ENCODE results near the gene TNFRSF17.
"Not testable (repeated sequence)": the region's sequence is repeated elsewhere in the genome, so short reads cannot be mapped to it uniquely, and the experiment has no call there.

TNFRSF17 gene

DNA sequence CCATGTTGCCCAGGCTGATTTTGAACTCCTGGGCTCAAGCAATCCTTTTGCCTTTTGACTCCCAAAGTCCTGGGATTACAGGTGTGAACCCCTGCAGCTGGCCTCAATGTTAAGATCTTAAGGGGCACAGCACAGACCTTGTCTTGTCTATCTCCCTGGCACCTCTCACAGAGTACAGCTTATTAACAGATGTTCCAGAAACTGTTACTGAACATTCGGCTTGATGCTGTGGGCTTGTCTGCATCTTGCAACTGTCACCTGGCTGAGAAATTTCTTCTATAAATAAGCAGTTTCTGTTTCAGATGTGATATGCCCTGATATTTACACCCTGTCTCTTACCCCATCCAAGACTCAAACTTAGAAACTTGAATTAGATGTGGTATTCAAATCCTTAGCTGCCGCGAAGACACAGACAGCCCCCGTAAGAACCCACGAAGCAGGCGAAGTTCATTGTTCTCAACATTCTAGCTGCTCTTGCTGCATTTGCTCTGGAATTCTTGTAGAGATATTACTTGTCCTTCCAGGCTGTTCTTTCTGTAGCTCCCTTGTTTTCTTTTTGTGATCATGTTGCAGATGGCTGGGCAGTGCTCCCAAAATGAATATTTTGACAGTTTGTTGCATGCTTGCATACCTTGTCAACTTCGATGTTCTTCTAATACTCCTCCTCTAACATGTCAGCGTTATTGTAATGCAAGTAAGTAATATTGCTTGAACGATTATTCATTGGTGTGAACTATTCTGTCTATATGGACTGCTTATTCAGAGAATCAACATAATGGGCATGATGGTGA, at the start of gene TNFRSF17:
TSS of gene TNFRSF17 (plus strand) at position 450 of the 791 bp plus-strand sequence. CDS start at position 565, 115 bp downstream.
- peak; percentile 9 for DNase-seq (ENCODE audit: low spot score)

DNA sequence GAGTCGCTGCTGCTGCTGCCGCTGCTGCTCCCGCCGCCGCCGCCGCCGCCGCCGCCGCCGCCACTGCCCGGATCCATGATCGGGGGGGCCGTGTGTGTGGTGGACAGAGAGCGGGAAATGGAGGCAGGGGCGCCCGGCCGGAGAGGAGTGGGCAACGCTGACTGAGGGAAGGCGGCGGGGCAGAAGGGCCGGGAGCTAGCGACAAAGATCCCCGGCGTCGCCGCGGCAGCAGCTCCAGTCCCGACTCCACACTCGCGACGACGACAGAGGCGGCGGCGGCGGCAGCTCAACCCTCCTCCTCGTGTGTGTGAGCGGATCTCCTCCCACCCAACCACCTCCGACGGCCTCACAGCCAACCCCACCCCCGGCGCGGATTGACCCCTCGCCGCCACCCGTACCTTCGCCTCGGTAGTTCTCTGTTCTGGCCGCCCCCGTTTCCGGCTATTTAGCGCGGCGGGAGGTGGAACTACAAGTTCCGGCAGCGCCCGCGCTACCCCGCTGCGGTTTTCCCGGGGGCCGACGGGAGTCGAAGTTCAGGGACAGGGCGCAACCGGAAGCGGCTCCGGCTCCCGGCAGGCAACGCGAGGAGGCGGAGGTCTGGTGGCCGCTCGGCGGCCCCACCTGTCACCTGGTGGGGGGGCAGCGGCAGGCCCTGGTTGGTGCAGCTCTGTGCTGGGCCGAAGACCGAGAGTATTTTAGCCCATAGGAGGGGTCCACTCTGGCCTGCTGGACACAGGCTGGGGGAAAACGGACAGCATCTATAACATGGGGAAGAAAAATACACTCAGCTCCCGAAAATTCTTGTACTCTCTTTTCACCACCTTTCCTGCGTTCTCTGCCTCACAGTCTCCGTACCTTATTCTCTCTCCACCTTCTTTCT, 49.1 kb upstream of the TNFRSF17 start, which contains the start of gene GSPT1:
TSS of gene GSPT1 (minus strand) at position 313 of the 880 bp plus-strand sequence. CDS start at position 77, 236 bp downstream.
- DNase-seq (ENCODE audit: low spot score): peak; percentile 94

DNA sequence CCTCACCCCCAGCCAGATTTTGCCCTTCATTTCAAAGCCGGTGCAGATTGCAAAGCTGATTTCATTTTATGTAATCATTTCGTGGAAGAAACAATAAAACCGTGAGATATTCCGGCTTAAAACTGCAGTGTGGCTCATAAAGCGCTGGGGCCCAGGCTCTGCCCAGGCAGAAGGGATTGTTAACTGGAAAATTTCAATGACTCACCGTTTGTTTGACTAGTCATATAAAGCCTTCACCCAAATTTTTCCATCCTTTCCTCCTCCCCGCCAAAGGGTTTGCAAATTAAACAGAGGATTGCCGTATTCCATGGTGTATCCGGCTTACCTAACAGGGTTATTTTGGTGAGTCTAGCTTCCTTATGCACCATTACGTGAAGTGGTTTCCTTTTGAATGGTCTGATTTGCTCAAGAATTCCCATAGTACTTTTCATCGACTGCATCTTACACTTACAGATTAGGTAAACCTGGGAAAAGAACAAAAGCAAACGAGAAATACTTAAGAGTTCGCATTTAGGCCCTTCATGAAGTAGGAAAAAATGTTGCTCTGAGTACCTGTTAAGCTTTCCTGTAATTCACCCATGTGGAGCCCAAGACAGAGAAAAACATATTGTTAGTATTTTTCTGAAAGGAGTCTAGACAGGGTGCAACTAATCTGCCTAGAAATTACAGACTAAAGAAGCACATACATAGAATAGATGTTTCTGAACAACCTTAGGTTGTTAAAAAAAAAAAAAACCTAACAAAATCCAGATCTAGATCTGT, 48.3 kb upstream of the TNFRSF17 start:
- peak; percentile 13 for DNase-seq (ENCODE audit: low spot score)

DNA sequence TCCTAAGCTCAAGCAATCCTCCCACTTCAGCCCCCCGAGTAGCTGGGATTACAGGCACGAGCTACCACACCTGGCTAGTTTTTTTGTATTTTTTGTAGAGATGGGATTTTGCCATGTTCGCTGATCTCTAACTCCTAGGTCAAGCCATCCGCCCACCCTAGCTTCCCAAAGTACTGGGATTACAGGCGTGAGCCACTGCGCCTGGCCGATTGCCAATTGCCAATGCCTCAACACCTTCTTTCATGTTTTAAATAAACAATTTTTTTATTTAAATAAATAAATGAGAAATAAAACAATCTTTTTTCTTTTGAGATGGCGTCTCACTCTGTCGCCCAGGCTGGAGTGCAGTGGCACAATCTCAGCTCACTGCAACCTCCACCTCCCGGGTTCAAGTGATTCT, 41.0 kb upstream of the TNFRSF17 start:
- DNase-seq (ENCODE audit: low spot score): not testable (repeated sequence)

DNA sequence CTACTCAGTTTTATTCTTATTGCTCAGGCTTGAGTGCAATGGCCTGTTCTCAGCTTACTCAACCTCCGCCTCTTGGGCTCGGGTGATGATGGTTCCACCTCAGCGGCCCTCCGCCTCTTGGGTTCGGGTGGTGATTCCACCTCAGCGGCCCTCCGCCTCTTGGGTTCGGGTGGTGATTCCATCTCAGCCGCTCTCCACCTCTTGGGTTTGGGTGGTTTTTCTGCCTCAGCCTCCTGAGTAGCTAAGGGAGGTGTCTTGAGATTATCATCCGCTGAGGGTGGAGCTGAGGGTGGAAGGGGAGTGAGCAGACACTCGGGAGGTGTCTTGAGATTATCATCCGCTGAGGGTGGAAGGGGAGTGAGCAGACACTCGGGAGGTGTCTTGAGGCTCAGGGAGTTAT, 37.7 kb upstream of the TNFRSF17 start:
- not testable (repeated sequence) for DNase-seq (ENCODE audit: low spot score)

DNA sequence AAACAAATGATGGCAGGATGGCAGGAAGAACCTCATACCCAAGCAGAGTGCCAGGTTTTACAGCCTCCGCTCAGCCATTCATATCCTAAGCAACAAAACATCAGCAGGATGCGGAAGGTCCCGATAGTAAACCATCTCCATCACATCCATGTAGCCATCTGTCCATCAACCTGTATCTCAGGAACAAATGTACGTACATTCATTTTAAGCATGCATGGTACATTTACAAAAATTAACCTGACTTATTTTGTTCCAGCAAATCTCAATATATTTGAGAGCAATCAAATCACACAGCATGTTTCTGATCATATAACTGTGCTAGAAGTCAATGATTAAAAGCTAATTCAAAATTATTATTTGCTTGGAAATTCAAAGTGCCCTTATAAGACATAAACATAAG, 23.1 kb upstream of the TNFRSF17 start, which contains the start of gene NPIPB2:
TSS of gene NPIPB2 (minus strand) at position 101 of the 400 bp plus-strand sequence. CDS start at position 101, 0 bp downstream.
- DNase-seq (ENCODE audit: low spot score): not testable (repeated sequence)

DNA sequence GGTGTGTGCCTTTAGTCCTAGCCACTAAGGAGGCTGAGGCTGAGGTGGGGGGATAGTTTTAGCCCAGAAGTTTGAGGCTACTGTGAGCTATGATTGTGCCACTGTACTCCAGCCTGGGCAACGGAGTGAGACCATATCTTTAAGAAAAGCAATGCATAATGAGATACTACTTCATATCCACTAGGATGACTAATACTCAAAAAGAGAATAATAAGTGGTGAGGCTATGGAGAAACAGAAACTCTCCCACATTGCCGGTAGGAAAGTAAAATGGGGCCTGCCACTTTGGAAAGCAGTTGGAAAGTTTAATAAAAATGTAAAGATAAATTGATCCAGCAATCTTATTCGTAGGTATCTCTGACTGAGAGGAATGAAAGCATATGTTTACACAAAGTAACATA, 18.6 kb upstream of the TNFRSF17 start:
- no peak for DNase-seq (ENCODE audit: low spot score)

DNA sequence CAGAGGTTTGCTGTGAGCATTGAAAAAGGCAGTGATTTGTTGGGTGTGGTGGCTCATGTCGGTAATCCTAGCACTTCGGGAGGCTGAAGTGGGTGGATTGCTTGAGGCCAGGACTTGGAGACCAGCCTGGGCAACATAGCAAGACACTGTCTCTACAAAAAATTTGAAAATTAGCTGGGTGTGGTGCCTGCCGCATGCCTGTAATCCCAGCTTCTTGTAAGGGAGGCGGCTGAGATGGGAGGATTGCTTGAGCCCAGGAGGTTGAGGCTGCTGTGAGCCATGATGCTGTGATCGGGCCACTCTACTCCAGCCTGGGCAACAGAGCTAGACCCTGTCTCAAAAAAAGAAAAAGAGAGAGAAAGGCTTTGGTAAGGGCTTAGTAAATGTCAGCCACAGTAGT, 16.2 kb upstream of the TNFRSF17 start:
- no peak for DNase-seq (ENCODE audit: low spot score)

DNA sequence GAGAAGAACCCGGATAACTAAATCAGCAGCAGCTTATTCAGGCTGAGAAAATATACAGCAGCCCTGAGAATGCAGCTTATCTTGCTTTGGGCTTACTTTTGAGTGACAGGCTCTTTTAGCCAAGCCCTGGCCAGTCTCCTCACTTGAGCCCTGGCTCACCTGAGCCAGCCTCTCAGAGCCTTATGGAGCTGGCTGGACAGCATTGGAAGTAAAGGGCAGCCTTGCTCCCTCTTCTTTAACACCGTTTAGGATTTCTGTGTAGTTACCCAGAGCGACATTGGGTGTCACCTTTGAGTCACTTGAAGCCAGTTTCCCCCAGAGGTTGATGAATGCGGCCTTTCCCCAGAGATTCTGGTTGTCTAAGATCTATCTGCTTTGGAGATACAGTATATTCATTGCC, 15.5 kb upstream of the TNFRSF17 start:
- DNase-seq (ENCODE audit: low spot score): peak; percentile 87

DNA sequence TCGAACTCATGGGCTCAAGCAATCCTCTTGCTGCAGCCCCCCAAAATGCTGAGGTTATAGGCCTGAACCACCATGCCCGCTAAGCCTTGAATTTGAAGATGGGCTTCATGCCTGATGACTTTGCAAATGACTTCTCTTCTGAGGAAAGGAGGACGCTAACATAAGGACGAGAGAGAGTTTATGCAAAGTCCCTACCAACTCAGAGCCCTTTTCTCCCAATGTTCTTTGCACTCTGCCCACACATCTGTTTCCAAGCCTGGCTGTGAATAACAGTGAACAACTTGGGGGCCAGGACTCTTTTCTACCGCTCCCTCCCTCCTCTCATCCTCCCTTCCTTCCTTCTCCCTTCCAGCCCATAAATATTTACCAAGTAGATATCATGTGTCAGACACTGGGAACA, 14.6 kb upstream of the TNFRSF17 start:
- DNase-seq (ENCODE audit: low spot score): no peak

DNA sequence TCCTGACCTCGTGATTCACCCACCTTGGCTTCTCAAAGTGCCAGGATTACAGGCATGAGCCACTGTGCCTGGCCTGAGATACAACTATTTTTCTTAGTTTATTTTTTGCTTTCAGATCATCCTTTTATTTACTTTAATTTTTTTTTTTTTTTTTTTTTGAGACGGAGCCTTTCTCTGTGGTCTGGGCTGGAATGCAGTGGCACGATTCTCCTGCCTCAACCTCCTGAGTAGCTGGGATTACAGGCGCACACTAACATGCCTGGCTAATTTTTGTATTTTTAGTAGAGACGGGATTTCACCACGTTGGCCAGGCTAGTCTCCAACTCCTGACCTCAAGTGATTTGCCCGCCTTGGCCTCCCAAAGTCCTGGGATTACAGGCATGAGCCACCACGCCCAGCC, 11.4 kb upstream of the TNFRSF17 start:
- DNase-seq (ENCODE audit: low spot score): not testable (repeated sequence)

DNA sequence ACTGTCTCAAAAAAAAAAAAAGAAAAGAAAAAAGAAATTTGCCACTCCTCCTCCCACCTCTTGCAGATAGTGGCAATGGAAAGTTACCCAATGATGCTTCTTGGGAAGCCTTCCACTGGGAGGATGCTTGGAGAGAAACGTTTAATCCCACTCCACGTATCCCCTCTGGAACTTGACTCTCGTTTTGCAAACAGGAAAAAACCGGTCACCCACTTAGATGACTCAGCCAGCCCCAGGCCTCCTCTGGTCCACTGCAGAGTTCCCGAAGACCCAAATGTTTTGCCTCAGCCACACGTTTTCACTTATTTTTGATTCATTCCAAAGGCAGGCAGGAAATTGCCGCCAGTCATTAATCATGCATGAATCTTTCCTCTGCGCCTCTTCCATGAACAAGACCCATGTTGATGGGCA, 9.3 kb upstream of the TNFRSF17 start:
- DNase-seq (ENCODE audit: low spot score): no peak

DNA sequence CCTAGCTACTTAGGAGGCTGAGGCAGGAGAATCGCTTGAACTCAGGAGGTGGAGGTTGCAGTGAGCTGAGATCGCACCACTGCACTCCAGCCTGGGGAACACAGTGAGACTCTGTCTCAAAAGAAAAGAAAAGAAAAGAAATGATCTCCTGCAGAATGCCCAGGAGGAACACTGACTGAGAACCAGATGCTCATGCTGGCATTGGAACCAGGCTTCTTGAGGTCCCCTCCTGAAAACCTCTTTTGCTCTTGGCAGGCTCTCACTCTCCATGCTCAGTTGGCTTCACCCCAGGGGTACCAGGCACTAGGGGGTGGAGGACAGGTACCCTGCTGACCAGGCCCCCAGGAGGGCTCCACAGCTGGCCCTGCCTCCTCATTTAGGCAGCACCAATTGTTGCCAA, 8.5 kb upstream of the TNFRSF17 start:
- DNase-seq (ENCODE audit: low spot score): no peak

DNA sequence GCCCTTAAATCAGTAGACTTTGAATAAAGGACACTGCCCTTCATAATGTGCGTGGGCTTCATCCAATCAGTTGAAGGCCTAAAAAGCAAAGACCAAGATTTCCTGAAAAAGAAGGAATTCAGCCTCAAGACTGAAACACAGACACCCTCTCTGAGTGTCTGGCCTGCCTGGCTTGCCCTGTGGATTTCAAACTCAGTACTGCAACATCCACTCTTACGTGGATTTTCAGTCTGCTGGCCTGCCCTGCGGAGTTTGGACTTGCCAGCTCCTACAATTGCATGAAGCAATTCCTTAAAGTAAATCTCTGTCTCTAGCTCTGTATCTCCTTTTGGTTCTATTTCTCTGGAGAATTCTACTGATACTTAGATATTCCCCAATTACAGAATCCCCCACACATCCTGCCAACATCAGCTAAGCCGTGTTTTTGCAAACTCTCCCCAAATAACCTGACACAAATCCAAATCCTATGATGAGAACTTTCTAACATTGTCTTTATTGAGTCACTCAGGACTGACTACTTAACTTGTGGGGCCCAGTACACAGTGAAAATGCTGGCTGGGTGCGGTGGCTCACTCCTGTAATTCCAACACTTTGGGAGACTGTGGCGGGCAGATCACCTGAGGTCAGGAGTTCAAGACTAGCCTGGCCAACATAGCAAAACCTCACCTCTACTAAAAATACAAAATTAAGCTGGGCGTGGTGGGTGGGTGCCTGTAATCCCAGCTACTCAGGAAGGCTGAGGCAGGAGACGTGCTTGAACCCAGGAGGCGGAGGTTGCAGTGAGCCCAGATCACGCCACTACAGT, 7.2 kb upstream of the TNFRSF17 start:
- no peak for DNase-seq (ENCODE audit: low spot score)

DNA sequence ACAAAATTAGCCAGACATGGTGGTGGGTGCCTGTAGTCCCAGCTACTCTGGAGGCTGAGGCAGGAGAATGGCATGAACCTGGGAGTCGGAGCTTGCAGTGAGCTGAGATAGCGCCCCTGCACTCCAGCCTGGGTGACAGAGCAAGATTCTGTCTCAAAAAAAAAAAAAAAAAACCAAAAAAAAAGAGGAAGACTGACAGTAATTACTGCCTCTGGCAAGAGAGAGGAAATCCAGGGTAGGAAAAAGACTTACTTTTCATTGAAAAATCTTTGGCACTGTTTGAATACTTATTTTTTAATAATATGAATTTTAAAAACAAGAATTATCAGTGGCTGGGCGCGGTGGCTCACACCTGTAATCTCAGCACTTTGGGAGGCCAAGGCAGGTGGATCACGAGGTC, 2.6 kb upstream of the TNFRSF17 start:
- DNase-seq (ENCODE audit: low spot score): not testable (repeated sequence)

DNA sequence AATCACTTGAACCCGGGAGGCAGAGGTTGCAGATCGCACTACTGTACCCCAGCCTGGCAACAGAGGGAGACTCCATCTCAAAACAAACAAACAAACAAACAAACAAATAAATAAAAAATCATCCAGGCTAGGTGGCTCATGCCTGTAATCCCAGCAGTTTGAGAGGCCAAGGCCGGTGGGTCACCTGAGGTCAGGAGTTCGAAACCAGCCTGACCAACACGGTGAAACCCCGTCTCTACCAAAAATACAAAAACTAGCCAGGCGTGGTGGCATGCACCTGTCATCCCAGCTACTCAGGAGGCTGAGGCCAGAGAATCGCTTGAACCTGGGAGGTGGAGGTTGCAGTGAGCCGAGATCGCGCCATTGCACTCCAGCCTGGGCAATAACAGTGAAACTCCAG, 2.0 kb upstream of the TNFRSF17 start:
- not testable (repeated sequence) for DNase-seq (ENCODE audit: low spot score)

DNA sequence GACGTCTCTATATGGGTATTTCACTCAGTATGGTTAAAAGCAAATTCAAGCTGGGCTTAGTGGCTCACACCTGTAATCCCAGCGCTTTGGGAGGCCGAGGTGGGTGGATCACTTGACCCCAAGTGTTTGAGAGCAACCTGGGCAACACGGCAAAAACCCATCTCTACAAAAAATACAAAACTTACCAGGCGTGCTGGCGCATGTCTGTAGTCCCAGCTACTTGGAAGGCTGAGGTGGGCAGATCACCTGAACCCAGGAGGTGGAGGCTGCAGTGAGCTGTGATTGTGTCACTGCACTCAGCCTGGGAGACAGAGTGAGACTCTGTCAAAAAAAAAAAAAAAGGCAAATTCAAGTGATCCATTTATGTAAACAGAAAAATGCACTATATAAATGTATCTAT, 1.3 kb upstream of the TNFRSF17 start:
- no peak for DNase-seq (ENCODE audit: low spot score)

DNA sequence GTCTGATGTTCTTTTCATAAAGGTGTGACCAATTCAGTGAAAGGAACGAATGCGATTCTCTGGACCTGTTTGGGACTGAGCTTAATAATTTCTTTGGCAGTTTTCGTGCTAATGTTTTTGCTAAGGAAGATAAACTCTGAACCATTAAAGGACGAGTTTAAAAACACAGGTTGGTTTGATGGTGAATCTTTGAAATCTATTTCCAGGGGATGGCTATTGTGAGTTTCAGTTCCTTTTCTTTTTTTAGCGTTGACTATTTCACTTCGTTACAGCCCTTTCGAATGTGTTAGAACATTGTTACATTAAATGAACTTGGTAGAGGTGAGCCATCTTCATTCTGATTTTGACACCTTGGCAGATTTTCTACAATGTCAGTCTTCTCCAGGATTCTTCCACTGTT, 1.2 kb downstream of the TNFRSF17 start:
- peak; percentile 32 for DNase-seq (ENCODE audit: low spot score)

DNA sequence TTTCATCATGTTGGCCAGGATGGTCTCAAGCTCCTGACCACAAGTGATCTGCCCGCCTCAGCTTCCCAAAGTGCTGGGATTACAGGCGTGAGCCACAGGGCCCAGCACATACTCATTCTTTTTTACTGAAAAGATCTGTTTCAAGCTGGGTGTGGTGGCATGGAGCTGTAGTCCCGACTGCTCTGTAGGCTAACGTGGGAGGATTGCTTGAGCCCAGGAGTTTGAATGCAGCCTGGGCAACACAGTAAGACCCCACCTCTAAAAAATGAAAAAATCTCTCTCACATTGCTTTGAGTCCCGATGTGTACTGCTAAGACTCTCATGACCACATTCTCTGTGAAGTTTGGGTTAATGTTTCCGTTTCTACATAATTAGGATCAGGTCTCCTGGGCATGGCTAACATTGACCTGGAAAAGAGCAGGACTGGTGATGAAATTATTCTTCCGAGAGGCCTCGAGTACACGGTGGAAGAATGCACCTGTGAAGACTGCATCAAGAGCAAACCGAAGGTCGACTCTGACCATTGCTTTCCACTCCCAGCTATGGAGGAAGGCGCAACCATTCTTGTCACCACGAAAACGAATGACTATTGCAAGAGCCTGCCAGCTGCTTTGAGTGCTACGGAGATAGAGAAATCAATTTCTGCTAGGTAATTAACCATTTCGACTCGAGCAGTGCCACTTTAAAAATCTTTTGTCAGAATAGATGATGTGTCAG, 2.3 kb downstream of the TNFRSF17 start:
- no peak for DNase-seq (ENCODE audit: low spot score)

DNA sequence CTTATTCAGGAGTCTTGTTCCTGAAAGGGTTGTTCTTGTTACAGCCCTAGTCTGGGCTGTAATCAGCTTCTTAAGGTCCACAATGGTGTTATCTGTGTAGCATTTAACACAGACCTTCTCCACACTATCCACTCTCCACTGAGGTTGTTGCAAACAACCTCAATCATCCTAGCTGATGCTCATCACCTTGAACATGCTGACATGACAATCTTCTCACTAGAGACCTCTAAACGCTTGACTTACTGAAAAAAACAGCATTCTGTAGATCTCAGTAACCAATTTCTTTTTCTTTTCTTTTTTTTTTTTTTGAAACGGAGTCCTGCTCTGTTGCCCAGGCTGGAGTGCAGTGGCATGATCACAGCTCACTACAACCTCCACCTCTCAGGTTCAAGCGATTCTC, 3.6 kb downstream of the TNFRSF17 start:
- no peak for DNase-seq (ENCODE audit: low spot score)
